ENCODE results near the gene IMP4. TPM values are rescaled to one million over a fixed set of nuclear protein-coding genes. Genes with fewer than 3 reads are reported as not detected.

Gene IMP4, protein sequence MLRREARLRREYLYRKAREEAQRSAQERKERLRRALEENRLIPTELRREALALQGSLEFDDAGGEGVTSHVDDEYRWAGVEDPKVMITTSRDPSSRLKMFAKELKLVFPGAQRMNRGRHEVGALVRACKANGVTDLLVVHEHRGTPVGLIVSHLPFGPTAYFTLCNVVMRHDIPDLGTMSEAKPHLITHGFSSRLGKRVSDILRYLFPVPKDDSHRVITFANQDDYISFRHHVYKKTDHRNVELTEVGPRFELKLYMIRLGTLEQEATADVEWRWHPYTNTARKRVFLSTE
- polyA plus RNA-seq (ENCODE audit: insufficient read length in 12 of 12): 10 to 100 TPM in 11 of 12 donors, not detected in 1; 34.0 to 60.2 (median 38.5) TPM
- long read RNA-seq, donor 1, transcript IMP4-201 (9 exons, 1,740 nt): major isoform, 8 of 15 reads
- long read RNA-seq, donor 1, partial matches to known transcripts: 0 of 15 reads
- long read RNA-seq, donor 1, other reads (novel, unspliced or antisense): 0 of 15 reads
- long read RNA-seq, donor 2, transcript IMP4-201 (9 exons, 1,740 nt): major isoform, 14 of 20 reads
- long read RNA-seq, donor 2, partial matches to known transcripts: 0 of 20 reads
- long read RNA-seq, donor 2, other reads (novel, unspliced or antisense): 0 of 20 reads
- long read RNA-seq, donor 3, transcript IMP4-201 (9 exons, 1,740 nt): major isoform, 8 of 13 reads
- long read RNA-seq, donor 3, partial matches to known transcripts: 0 of 13 reads
- long read RNA-seq, donor 3, other reads (novel, unspliced or antisense): 0 of 13 reads
- long read RNA-seq, donor 4, transcript IMP4-201 (9 exons, 1,740 nt): major isoform, 6 of 8 reads
- long read RNA-seq, donor 4, partial matches to known transcripts: 0 of 8 reads
- long read RNA-seq, donor 4, other reads (novel, unspliced or antisense): 0 of 8 reads
- long read RNA-seq, donor 5, transcript IMP4-201 (9 exons, 1,740 nt): major isoform, 16 of 26 reads
- long read RNA-seq, donor 5, transcript IMP4-208 (8 exons, 2,379 nt): minor isoform, 7 of 26 reads
- long read RNA-seq, donor 5, partial matches to known transcripts: 0 of 26 reads
- long read RNA-seq, donor 5, other reads (novel, unspliced or antisense): 0 of 26 reads
- long read RNA-seq, donor 6, partial matches to known transcripts: 0 of 8 reads
- long read RNA-seq, donor 6, other reads (novel, unspliced or antisense): 0 of 8 reads
- long read RNA-seq, donor 7, partial matches to known transcripts: 0 of 6 reads
- long read RNA-seq, donor 7, other reads (novel, unspliced or antisense): 0 of 6 reads
- long read RNA-seq, donor 8, transcript IMP4-201 (9 exons, 1,740 nt): major isoform, 16 of 30 reads
- long read RNA-seq, donor 8, transcript IMP4-202 (9 exons, 822 nt): minor isoform, 6 of 30 reads
- long read RNA-seq, donor 8, transcript IMP4-208 (8 exons, 2,379 nt): minor isoform, 5 of 30 reads
- long read RNA-seq, donor 8, partial matches to known transcripts: 0 of 30 reads
- long read RNA-seq, donor 8, other reads (novel, unspliced or antisense): 0 of 30 reads
- long read RNA-seq, donor 9, transcript IMP4-201 (9 exons, 1,740 nt): major isoform, 12 of 15 reads
- long read RNA-seq, donor 9, partial matches to known transcripts: 0 of 15 reads
- long read RNA-seq, donor 9, other reads (novel, unspliced or antisense): 0 of 15 reads
- long read RNA-seq, donor 10, transcript IMP4-201 (9 exons, 1,740 nt): major isoform, 13 of 20 reads
- long read RNA-seq, donor 10, partial matches to known transcripts: 0 of 20 reads
- long read RNA-seq, donor 10, other reads (novel, unspliced or antisense): 0 of 20 reads
- long read RNA-seq, donor 11, transcript IMP4-201 (9 exons, 1,740 nt): major isoform, 6 of 21 reads
- long read RNA-seq, donor 11, transcript IMP4-202 (9 exons, 822 nt): major isoform, 6 of 21 reads
- long read RNA-seq, donor 11, partial matches to known transcripts: 7 of 21 reads
- long read RNA-seq, donor 11, other reads (novel, unspliced or antisense): 0 of 21 reads

DNA sequence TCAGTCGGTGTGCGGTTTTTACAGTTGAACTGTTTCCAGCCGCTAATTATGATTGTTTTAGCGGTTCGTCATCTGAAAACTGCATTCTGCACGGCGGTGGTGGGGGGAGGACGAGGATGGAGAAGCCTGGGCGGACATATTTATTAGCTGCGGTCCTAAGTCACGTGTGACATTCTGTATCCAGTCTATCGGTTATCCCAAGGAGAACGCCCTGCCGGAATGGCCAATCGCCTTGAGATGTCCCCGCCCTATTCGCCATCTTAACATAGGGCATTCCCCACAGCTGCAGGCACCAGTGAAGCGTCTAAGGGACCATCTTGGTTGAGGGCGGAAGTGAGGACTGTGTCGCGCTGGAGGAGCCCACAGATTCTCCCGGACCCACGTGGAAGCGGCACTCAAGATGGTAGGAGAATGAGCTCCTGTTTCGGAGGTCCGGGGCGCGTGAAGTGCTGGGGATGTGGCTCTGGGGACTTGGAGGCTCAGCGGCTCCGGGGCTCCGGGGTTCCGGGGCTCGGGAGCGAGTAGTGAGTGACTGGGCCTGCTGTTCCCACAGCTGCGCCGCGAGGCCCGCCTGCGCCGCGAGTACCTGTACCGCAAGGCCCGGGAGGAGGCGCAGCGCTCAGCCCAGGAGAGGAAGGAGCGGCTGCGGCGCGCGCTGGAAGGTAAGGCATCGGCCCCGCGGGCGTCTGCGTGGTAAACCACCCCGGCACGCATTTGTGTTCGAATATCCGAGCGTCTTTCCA, at the start of gene IMP4:
IMP4 (plus strand) TSS at position 365 of the 743 bp plus-strand sequence; CDS start at position 401, 36 bp downstream.
- DNase-seq: peak; percentile 99

DNA sequence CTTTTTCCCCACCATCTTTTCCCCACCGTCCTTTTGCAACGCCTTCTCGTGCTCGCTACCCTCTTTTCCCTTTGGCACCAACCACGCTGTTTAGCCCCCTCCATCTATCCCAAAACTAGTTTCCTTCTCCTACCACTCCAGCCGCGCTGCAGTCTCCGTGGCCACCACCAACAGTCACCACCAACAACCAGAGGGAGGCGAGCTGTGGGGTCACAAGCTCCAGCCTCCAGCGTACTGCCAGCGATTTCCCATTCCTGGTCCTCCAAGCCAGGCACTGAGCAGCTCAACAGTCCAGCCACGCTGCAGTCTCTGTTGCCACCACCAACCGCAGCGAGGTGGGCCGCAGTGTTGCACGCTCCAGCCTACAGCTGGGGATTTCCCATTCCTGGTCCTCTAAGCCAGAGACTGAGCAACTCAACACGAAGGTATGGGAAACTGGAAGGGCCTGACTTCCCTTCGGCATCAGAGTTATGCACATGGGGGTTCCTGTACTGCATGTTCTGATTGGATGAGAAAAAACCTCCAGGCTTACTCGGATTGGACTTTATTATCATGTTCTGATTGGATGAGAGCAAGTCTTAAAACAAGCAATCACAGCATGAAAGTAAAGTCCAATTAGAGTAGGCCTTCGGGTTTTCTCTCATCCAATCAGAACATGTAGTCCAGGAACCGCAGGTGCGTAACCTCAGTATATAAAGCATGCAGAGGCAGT, 42.3 kb upstream of the IMP4 start:
- no peak for DNase-seq

- DNase-seq: no peak
These were observed 41.7 kb upstream of the IMP4 start for GRCh38 chr2:130300970-130301348.

- no peak for DNase-seq
These were observed 40.4 kb upstream of the IMP4 start for GRCh38 chr2:130302164-130302886.

DNA sequence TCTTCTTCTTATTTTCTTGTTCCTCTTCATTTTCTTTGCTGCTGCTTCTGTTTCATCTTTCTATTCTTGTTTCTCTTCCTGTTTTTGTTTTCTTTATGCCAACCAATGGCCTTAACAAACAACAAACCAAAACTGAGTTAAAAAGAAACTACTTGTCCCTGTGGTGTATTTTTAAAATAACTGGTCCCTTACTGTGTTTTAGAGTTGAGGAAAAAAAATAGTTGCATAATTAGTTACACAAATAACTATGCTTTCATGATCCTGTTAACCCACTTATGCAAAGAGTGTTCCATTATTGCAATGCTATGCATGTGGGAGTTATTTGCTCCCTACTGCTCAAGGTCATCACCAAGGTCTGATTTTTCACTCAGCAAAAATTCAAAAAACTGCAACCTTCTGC, 39.5 kb upstream of the IMP4 start:
- DNase-seq: no peak

DNA sequence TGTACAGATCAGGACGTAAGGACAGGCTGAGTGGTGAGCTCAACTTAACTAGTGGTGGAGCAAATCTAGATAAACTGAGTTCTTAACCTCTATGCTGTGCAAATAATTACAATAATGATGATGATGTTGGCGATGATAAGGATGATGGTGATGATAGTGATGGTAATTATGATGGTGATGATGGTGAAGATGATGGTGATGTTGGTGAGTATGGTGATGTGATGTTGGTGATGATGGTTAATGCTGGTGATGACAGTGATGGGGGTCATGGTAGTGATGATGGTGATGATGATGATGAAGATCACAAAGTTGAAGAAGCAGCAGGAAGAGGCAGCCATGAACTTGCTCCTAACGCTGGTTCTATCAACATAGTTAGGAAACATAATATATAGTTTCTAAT, 38.0 kb upstream of the IMP4 start:
- no peak for DNase-seq

DNA sequence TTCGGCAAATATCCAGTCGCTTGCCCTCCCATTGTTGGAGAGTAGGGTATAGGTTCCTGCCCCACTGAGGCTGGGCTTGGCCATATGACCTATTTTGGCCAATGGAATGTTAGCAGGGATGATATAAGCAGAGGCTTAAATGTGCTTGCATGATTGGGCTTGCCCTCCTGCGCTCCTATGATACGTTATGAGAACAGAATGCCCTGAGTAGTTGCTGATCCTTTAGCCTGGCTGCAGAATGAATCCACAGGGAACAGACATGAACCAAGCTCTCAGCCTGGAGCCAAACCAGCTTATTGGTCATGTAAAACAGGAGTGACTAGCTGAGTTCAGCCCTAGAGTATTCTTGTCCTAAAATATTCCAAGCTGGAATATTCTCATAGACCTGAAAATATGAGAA, 34.8 kb upstream of the IMP4 start:
- no peak for DNase-seq

- DNase-seq: no peak
These were observed 31.8 kb upstream of the IMP4 start for GRCh38 chr2:130310881-130311280.

- DNase-seq: no peak
These were observed 28.8 kb upstream of the IMP4 start for GRCh38 chr2:130313812-130314334.

DNA sequence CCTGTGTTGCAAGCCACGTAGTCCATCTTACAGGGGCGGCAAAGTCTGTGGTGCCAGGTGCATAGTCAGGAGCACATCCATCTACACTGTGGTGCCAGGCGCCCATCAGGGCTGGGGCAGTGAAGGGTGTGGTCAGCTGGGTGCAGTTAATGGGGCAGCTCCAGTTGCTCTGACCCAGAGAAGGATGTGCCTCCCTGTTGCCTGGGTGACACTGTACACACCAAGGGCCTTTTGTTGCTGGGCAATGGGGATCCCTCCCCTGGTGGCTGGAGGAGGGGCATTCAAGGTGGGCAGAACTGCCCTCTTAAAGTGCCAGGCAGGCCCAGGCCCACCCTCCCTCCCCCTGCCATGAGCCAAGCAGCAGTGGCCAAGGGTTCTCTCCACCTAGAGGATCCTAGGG, 28.3 kb upstream of the IMP4 start:
- DNase-seq: no peak

- DNase-seq: peak; percentile 56
These were observed 26.1 kb upstream of the IMP4 start for GRCh38 chr2:130316596-130316995.

DNA sequence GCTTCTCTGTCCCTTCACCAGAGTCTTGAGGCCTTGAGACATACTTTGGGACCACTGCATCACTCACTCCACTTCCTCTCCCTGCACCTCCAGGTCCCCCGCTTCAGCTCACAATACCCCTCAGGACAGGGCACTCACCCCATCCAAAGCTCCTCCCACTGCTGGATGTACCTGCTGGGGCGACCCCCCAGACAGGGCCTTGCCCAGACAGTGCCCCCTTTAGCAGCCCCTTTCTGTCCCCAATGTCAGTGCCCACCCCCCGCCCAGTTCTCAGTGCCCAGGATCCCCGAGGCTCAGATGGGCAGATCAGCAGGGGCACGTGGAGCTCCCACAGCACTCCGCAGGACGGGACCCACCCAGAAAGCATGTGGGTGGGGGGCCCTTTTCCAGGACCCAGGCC, 23.8 kb upstream of the IMP4 start:
- no peak for DNase-seq

DNA sequence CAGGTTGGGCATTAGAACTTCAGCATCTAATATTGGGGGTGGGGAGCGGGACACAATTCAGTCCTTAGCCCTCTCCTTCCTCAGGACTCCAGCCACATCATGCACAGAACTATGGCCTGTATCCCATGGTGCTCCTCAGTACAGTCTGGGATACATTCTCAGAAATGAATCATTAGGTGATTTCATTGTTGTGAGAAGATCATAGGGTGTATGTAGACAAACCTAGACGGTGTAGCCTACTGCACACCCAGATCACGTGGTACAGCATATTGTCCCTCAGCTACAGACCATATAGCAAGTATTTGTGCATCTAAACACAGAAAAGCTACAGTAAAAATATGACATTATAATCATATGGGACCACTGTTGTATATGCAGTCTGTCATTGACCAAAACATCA, 23.2 kb upstream of the IMP4 start:
- no peak for DNase-seq

DNA sequence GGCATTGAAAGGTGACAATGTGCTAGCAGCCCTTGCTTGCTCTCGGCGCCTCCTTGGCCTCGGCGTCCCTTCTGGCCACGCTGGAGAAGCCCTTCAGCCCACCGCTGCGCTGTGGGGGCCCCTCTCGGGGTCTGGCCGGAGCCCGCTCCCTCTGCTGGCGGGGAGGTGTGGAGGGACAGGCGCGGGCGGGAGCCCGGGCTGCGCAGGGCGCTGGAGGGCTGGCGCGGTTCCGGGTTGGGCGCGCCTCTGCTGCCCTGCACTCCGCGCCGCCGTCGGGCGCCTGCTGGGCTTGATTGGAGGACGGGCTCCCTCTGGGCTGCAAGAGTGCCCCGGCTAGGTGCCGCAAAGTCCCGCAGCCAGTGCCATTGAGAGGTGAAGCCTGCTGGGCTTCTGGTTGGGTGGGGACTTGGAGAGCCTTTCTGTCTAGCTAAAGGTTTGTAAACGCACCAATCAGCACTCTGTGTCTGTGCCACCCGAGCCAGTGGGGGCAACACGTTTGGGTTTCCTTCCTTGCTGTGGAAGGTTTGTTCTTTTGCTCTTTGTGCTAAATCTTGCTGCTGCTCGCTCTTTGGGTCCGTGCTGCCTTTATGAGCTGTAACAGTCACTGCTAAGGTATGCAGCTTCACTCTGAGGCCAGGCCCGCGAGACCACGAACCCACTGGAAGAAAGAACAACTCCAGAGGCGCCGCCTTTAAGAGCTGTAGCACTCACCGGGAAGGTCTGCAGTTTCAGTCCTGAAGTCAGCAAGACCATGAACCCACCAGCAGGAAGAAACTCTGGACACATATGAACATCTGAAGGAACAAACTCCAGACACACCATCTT, 14.8 kb upstream of the IMP4 start:
- no peak for DNase-seq

- DNase-seq: no peak
These were observed 14.0 kb upstream of the IMP4 start for GRCh38 chr2:130328710-130329109.

- DNase-seq: peak; percentile 72
These were observed 10.2 kb upstream of the IMP4 start for GRCh38 chr2:130332271-130333073.
